ENCODE data around the gene ACBD6. TPM values are rescaled to one million over a fixed set of nuclear protein-coding genes. Genes with fewer than 3 reads are reported as not detected.

The ACBD6 gene
- total RNA-seq, 1 experiment from 2014 or later, result 48.5 TPM

DNA sequence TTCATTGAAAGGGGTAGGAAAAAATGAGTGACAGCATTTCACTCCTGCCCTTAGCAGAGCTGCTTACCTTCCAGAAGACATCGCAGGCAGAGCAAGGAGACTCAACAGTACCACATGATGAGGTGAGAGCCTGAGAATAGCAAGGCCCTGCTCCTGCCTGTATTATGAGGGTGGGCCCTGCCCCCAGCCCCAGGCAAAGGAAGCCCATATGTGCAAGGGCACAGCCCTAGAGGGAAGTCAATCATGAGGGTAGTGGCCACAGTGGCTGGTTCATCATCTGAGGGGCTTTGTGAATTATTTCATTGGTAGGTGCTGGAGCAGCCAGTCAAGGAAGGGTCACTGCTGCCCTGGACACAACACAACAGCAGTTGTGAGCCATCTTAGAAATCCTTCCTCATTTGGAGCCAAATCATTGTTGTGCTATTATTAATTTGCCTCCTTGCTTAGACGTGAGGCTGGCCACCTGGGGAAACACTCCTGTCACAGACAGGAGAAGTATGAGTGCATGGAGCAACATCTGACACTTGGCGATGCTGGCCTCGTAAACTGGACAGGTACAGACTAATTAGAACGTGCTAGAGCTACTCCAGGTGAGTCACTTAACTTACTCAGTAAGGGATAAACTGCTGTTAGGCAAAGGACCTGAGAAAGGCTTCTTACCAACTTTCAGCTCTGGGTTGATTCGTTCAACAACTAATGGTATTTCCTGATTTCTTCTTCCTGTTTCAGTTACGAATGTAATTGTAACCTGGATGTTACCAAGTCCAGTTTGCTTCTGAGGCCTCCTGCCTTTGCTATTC, 22.7 kb upstream of the ACBD6 start:
- no peaks in the 10 kb centered on the region for H3K27me3 ChIP-seq (ENCODE audit: control insufficient read depth, insufficient read depth, low read length)
- no peak overlapping the region for H3K27ac ChIP-seq (ENCODE audit: low read length)
- no peak overlapping the region for H3K4me3 ChIP-seq (ENCODE audit: low read depth in 2 of 2, low read length in 2 of 2)
- CTCF ChIA-PET, result interaction anchor here (0.5 to 1.3 kb wide), 2 partner anchors 9 to 10 kb away, joined by 3 to 4 read pairs; no protein-coding TSS in a partner anchor
- no TSS peak for BruUV-seq (replicated peaks)
- H3K9me3 ChIP-seq (ENCODE audit: control insufficient read depth, insufficient read depth, low read depth, low read length), result no peaks in the 10 kb centered on the region
- DNase-seq (ENCODE audit: low read depth, low spot score) (no peak), ATAC-seq (no peak)
- in situ Hi-C loops (cut with HindIII; ENCODE audit: low pct_unique_long_range_greater_than_20kb, low sequenced_read_pairs), result no loop called here
- POLR2A ChIA-PET, result no interaction called here
- intact Hi-C loops (cut with micrococcal nuclease; ENCODE audit: unreplicated experiment), result no loop called here
- H3K36me3 ChIP-seq (ENCODE audit: control insufficient read depth, insufficient read depth, low read length), result no peaks in the 10 kb centered on the region
- TF ChIP-seq, protein P1, sequence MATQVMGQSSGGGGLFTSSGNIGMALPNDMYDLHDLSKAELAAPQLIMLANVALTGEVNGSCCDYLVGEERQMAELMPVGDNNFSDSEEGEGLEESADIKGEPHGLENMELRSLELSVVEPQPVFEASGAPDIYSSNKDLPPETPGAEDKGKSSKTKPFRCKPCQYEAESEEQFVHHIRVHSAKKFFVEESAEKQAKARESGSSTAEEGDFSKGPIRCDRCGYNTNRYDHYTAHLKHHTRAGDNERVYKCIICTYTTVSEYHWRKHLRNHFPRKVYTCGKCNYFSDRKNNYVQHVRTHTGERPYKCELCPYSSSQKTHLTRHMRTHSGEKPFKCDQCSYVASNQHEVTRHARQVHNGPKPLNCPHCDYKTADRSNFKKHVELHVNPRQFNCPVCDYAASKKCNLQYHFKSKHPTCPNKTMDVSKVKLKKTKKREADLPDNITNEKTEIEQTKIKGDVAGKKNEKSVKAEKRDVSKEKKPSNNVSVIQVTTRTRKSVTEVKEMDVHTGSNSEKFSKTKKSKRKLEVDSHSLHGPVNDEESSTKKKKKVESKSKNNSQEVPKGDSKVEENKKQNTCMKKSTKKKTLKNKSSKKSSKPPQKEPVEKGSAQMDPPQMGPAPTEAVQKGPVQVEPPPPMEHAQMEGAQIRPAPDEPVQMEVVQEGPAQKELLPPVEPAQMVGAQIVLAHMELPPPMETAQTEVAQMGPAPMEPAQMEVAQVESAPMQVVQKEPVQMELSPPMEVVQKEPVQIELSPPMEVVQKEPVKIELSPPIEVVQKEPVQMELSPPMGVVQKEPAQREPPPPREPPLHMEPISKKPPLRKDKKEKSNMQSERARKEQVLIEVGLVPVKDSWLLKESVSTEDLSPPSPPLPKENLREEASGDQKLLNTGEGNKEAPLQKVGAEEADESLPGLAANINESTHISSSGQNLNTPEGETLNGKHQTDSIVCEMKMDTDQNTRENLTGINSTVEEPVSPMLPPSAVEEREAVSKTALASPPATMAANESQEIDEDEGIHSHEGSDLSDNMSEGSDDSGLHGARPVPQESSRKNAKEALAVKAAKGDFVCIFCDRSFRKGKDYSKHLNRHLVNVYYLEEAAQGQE (IDR thresholded peaks at IDR 0.05; ENCODE audit: insufficient read depth in 1 of 2, low read depth in 2 of 2, low read length in 1 of 2), result no peak
- TF ChIP-seq SIN3A (IDR thresholded peaks at IDR 0.05; ENCODE audit: borderline replicate concordance, insufficient read depth, low read depth, low read length) (no peak), TCF7L2 (IDR thresholded peaks at IDR 0.05; ENCODE audit: low read depth, low read length) (no peak)
- TF ChIP-seq, protein P2, sequence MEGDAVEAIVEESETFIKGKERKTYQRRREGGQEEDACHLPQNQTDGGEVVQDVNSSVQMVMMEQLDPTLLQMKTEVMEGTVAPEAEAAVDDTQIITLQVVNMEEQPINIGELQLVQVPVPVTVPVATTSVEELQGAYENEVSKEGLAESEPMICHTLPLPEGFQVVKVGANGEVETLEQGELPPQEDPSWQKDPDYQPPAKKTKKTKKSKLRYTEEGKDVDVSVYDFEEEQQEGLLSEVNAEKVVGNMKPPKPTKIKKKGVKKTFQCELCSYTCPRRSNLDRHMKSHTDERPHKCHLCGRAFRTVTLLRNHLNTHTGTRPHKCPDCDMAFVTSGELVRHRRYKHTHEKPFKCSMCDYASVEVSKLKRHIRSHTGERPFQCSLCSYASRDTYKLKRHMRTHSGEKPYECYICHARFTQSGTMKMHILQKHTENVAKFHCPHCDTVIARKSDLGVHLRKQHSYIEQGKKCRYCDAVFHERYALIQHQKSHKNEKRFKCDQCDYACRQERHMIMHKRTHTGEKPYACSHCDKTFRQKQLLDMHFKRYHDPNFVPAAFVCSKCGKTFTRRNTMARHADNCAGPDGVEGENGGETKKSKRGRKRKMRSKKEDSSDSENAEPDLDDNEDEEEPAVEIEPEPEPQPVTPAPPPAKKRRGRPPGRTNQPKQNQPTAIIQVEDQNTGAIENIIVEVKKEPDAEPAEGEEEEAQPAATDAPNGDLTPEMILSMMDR (IDR thresholded peaks at IDR 0.05), result no peak
- no peaks in the 10 kb centered on the region; the same call in 1 of the 2 replicates for H3K4me1 ChIP-seq (ENCODE audit: control insufficient read depth, insufficient read depth, low read length)

DNA sequence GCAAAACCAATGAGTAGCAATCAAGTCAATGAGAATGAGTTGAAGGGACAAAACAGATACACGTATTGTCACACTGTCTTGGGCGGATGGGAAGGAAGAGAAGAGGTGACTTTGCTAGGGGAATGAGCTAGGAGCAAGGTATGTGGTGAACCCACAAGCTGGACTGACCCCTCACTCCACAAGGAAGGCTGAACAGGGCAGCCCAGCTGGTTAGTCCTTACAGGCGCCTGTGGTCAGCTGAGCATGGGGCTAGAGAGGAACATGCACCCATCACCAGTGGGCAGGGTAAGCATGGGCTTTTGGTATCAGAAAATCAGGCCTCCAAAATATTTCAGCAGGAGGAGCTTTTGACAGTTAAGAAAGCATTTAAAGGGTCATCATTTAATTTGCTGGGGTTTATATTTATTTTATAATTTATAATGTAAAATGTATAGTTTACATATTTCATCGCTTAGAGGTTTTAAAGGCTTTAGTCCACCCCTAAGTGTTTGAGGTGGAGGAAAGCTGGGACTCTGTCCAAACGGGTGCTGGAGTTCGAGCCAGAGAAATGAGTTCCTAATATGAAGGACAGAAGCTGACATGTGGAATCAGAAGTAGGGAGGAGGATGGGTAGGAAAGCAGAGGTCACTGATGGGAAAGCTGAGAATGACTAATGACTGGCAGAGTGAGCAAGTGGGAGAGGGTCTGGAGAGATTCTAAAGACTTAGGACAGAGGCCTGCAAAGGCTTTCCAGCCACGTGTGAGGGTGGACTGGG, 22.0 kb upstream of the ACBD6 start:
- ATAC-seq (no peak), DNase-seq (ENCODE audit: low read depth, low spot score) (no peak)
- no TSS peak for BruUV-seq (replicated peaks)
- H3K4me3 ChIP-seq (ENCODE audit: low read depth in 2 of 2, low read length in 2 of 2), result no peak overlapping the region
- ChIA-PET CTCF (interaction anchor here (1.3 kb wide), 1 partner anchor 9 kb away, joined by 3 read pairs; no protein-coding TSS in a partner anchor), POLR2A (no interaction called here)
- intact Hi-C loops (cut with micrococcal nuclease; ENCODE audit: unreplicated experiment) (no loop called here), in situ Hi-C loops (cut with HindIII; ENCODE audit: low pct_unique_long_range_greater_than_20kb, low sequenced_read_pairs) (no loop called here)
- H3K4me1 ChIP-seq (ENCODE audit: control insufficient read depth, insufficient read depth, low read length), result no peaks in the 10 kb centered on the region; the same call in 1 of the 2 replicates
- TF ChIP-seq SIN3A (IDR thresholded peaks at IDR 0.05; ENCODE audit: borderline replicate concordance, insufficient read depth, low read depth, low read length), result no peak
- TF ChIP-seq, protein P1 (IDR thresholded peaks at IDR 0.05; ENCODE audit: insufficient read depth in 1 of 2, low read depth in 2 of 2, low read length in 1 of 2), result no peak
- TF ChIP-seq, protein P2 (IDR thresholded peaks at IDR 0.05), result no peak
- H3K27ac ChIP-seq (ENCODE audit: low read length), result no peak overlapping the region
- no peaks in the 10 kb centered on the region for H3K9me3 ChIP-seq (ENCODE audit: control insufficient read depth, insufficient read depth, low read depth, low read length)
- no peaks in the 10 kb centered on the region for H3K36me3 ChIP-seq (ENCODE audit: control insufficient read depth, insufficient read depth, low read length)
- H3K27me3 ChIP-seq (ENCODE audit: control insufficient read depth, insufficient read depth, low read length), result no peaks in the 10 kb centered on the region

Data from Panc1 (cell line).